ENCODE measurements around the gene GUCA1C.

GRCh38 chr3:108953210-108953609 lies 469 bp downstream of the GUCA1C start:
- TF ChIP-seq ATF2 (IDR thresholded peaks at IDR 0.05; ENCODE audit: low read length) (no peak), CTCF (IDR thresholded peaks at IDR 0.05; ENCODE audit: control extremely low read depth in 1 of 3, insufficient read depth in 1 of 3, low read depth in 1 of 3, low read length in 3 of 3) (no peak), MAX (IDR thresholded peaks at IDR 0.05) (no peak), CHD1 (IDR thresholded peaks at IDR 0.05; ENCODE audit: low read depth, low read length) (no peak)
